GM18519 (cell line): Measurements from ENCODE around the gene ITSN1.
"Not testable (repeated sequence)": the region's sequence is repeated elsewhere in the genome, so short reads cannot be mapped to it uniquely, and the experiment has no call there.

Experiments used
- ATAC-seq: cut with Tn5 transposase; IDR thresholded peaks from one replicate; pipeline ENCODE4 v1.9.1; 2021; ENCODE audit warnings: mild to moderate bottlenecking, moderate library complexity; ENCODE audit not compliant: unreplicated experiment, low FRiP score

The ITSN1 gene

DNA sequence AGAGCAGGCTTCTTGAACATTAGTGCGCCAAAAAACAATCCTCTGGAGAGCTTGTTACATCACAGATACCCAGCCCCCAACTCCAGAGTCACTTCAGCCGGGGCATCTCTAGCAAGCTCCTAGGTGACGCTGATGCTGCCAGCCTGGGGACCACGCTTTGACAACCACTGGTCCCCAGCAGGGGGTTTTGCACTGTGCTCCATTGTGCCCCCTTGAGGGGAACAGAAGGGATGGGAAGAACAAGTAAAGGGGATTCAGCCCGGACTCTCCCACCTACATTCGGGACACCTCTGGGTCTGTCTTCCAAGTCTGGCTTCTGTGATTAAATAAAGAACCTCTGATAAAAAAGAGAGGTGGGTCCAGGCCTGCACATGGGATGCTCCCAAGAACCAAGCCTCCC is 212.9 kb downstream of the ITSN1 start:
- ATAC-seq: no peak

DNA sequence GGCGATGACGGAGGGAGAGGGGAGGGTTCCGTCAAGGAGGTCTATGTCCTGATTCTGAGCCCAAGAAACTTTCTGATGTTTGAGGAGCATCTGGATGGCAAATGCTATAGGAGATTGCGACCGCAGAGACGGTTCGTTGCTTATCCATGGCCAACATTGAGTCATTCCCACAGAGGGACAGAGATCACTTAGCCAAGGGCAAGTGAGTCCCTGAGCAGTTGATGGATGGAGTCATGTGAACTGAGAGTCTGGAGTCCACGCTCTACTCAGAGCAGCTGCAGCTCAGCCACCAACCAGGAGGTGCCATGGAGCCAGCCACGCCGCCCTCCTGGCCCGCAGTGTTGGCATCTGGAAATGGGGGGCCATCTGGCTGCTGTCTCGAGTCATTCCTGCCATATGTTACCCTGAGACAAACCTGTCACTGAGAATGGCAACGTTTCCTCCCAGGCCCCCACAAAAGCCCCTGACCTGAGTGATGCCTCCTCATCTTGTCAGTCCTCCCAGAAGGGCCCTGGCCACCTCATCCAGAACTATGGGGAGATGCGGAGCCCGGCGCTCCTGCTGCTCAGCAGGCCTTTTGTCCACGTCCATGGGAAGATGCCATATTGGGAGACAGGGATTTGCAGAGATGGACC is 214.7 kb downstream of the ITSN1 start:
- ATAC-seq: no peak

DNA sequence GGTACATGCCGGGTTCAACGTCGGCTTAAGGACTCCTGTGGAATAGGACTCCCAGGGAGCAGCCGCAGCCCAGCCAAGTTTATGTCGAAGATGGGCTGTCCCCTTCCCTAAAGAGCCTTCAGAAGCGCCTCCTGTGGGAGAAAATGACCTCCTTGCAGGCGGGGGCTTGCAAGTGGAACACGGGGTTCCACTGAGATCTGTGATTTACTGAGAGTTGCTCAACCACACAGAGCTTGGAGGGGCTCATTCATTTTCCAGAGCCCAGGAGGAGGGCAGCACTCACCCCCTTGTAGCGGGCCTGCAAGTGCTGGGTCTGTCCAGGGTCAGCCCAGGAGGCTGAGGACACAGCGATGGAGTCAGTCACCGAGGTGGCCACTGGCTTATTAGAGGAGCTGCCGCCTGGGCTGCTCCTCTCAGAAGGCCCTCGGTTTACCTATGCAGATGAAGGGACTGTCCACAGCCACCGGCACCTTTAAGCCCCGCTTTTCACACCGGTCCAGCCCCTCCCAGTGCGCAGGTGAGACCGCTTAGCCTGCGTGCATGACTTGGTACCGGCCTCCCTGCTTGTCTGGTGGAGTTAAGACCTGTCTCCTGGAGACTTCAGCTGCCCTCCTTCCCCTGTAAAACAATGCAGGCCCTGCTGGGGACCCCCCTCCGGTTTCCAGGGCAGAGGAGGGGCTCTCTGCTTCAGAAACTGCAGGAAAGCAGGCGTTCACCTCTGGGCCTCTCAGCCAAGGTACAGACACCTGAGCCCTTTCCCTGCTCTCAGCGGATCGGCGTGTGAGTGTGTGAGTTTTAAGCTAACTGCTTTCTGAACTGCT is 215.8 kb downstream of the ITSN1 start:
- ATAC-seq: no peak

DNA sequence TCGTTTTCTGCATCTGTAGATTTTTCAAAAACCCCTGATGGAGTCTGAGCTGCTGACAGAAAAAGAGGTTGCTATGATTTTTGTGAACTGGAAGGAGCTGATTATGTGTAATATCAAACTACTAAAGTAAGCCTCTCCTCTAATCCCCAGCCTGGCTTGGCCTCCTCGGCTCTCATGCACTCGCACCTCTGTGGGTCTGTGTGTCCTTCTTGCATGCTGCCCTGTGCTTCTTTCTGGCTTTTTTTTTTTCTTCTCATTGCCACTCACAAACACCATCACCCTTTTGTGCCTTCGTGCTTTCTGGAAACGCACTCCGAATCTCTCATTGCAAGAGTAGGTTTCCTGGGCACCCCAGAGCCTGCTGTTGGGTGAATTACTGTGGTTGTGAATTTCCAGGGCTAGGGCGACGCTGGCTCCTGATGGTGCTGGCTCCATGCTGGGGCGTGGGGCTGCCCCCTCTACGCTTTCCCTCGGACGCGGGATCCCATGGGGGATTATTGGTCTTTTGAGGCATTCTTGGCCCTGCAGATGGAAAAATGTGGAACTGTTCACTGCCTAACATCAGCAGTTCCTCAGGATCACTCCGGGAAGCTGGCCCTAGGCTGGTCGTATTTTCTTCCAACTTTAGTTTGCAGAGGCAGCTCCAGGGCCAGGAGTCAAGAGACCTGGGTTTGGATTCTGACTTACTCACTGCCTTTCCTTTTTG is 216.5 kb downstream of the ITSN1 start:
- ATAC-seq: no peak

DNA sequence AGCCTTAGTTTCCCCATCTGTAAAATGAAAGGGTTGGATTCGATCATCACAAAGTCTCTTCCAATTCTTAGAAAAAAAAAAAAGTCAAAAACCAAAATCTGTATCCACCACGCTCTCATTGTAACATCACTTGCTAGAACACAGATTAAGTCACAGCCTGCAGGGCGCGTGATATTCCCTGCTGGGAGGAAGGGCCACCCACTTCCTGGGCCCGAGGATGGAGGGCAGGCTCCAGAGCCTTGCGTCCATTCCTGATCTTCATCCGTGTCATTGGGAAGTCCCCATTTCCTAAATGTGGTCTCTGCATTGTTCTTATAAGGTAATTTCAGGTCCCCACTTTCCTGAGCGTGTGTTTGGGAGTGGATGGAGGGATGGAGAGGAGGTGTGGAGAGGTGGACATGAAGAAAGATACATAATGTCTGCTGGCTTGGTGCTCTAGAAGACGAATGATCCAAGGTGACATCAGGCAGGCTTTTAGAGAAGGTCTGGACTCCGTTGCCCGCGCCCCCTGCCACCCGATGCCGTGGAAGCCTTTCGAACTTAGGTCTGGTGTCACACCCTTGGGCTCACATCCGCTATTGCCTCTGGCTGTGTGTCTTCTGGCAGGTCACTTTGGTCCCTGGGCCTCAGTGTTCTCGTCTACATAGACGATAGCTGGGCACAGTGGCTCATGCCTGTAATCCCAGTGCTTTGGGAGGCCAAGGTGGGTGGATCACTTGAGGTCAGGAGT is 217.2 kb downstream of the ITSN1 start:
- no peak for ATAC-seq

DNA sequence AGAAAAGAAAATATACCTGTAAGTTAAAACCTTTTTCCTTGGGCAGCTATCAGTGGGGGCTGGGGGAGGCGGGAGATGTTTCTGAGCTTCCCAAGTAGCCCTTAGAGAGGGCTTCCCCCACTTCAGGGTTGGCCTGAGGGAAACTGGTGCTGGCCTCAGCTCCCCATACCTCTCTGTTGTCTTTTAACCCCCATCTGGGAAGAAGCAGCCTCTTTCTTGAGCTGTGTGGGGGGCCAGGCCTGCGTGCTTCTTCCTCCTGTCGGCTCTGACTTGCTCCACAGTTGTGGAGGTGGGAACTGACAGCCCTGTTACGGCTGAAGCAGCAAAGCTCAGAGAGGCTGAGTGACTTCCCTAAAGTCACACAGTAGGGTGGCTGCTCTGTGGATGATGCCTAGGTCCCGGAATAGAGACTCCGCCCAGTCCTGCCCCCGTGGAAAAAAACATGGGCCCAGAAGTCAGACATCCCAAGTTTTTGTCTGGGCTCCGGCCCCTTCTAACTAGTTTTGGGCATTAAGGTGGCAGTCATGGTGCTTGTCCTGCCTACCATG is 218.1 kb downstream of the ITSN1 start:
- ATAC-seq: no peak

DNA sequence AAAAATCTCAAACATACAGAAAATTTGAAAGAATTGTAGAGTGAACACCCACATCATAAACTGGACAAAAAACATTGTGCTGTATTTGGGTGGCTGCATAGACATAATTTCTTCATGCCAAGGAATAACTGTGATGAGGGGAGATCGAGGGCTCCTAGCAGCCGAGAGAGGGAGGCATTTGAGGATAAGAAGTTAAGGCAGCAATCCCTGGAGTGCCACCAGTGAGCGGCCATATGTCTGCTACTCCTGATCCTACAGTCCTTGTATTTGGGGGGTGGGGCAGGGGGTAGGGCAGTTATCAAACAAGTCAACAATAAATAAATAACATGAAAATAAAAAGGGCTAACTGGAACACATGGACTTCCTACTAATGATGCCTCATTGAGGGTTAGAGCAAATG is 218.8 kb downstream of the ITSN1 start:
- ATAC-seq: no peak

DNA sequence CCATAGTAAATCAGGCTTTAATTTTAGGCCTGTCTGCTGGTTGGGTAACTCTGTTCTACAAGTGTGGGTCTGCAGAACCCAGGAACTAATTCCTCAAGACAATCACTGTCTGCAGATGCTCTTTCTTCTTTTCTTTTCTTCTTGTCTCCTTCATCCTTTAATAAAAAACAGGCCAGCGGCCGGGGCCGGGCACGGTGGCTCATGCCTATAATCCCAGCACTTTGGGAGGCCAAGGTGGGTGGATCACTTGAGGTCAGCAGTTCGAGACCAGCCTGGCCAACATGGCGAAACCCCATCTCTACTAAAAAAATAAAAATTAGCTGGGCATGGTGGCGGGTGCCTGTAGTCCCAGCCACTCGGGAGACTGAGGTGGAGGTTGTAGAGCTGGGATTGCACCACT is 220.9 kb downstream of the ITSN1 start:
- not testable (repeated sequence) for ATAC-seq

DNA sequence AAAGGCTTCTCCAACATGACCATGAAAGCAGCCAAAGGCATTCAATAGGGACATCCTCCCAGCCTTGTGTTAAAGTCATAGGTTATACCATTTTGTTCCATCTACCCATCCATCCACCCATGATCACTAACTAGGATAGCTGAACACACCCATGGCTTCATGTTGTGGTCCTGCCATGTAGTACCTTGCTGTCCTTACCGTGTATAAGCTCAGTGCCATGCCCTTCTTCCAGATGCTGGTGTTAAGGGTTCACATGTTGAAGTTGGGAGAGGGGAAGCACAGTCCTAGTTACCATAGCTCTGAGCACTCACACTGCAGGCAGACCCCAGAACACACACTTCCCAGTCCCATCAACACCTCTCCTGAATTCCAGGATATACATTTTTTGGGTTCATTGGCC is 221.8 kb downstream of the ITSN1 start:
- ATAC-seq: no peak

DNA sequence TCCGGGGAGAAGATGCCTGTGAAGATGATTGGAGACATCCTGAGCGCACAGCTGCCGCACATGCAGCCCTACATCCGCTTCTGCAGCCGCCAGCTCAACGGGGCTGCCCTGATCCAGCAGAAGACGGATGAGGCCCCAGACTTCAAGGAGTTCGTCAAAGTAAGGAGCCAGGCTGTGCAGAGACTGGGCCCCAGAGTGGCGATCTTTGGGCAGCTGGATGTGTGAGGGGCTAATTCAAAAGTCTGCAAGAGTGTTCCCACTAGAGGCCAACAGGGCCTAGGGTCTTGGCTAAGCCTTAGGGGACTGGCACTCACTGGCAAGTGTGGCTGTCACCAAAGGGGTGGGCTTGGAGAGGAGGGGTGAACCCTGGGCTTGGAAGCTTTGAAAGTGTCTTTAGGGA is 222.9 kb downstream of the ITSN1 start:
- no peak for ATAC-seq

DNA sequence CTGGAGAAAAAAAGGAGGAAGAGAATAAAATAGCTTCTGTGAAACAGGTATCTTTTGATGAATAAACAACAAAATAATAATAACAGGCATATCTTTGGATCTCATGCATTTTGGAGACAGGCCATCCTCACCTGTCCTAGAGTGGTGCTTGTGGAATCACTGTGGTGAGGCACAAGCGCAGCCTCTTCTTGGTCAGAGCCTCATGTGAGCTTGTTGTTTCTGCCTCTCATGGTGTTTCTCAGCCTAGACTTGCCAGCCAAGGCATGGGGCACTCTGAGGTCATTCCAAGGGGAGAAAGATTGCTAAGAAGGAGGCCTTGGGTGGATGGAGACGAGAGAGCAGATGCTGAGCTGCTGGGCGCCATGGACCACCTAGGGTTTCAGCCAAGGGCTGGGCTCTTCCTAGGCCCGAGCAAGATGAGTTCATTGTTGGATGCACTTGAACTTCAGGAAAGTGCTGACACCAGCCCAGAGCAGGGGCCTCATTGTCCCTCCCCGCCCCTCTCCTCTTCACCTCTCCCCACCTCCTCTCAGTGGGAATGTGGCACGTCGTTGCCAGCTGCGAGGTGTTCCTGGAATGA is 223.8 kb downstream of the ITSN1 start:
- no peak for ATAC-seq

DNA sequence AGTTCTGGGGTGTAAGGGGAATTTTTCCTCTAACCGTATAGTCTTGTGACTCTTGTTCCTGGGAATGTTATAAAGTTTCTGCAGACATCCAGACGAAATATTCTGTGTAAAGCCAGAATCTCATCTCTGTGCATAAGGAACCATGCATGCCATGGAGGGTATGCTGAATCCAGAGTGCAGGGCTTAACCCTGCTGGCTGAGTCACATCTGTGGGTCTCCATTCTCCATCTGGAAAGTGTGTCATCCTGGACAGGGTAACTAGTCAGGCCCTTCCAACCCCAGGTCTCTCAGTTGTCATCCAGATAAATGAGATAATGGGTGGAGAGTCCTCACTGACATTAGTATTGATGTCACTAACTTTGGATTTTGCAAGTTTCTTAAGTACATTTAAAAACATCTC is 224.5 kb downstream of the ITSN1 start:
- ATAC-seq: no peak

DNA sequence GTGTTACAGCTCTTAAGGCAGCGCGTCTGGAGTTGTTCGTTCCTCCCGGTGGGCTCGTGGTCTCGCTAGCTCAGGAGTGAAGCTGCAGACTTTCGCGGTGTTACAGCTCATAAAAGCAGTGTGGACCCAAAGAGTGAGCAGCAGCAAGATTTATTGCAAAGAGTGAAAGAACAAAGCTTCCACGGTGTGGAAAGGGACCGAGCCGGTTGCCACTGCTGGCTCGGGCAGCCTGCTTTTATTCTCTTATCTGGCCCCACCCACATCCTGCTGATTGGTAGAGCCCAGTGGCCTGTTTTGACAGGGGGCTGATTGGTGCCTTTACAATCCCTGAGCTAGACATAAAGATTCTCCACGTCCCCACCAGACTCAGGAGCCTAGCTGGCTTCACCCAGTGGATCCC is 225.6 kb downstream of the ITSN1 start:
- not testable (repeated sequence) for ATAC-seq

DNA sequence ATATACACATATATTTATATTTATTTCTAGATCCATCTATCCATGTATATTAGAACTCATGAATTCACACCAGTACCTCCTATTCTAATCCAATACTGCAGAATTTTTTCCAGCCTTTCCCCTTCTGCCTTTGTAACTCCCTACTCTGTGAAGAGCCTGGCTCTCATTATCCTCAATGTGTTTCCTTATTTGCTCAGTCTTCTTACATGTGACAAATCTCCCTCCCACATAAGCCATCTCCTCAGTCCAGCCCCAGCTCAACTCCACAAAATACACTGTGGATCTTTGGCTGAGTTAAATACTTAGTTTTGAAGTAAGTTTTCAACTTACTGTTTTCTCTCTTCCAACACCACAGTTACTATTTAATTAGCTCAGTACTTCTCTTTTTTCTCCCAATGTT is 227.6 kb downstream of the ITSN1 start:
- no peak for ATAC-seq

DNA sequence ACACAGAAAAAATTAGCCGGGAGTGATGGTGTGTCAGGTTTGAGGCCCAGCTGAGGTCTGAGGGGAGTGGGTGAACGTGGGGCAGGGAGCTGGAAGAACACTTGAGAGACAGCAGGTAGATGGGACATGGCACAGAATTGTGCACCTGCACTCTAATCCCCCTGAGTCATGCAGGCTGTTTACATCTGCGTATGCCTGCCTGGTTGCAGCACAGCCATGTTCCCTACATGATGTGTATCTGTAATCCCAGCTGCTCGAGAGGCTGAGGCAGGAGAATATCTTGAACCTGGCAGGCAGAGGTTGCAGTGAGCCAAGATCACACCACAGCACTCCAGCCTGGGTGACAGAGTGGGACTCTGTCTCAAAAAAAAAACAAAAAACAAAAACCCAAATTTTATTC is 228.5 kb downstream of the ITSN1 start:
- ATAC-seq: no peak

DNA sequence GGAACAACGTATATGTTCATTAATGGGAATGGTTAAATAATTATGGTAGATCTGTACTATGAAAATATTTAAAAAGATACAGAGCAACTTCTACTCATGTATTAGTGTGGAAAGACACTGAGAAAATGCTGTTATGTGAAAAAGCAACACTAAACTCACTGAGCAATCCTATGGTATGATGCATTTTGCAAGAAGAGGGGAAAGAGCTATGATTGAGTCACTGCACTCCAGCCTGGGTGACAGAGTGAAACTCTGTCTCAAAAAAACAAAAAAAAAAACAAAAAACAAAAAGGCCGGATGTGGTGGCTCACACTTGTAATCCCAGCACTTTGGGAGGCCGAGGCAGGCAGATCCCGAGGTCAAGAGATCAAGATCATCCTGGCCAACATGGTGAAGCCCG is 228.9 kb downstream of the ITSN1 start:
- ATAC-seq: no peak

DNA sequence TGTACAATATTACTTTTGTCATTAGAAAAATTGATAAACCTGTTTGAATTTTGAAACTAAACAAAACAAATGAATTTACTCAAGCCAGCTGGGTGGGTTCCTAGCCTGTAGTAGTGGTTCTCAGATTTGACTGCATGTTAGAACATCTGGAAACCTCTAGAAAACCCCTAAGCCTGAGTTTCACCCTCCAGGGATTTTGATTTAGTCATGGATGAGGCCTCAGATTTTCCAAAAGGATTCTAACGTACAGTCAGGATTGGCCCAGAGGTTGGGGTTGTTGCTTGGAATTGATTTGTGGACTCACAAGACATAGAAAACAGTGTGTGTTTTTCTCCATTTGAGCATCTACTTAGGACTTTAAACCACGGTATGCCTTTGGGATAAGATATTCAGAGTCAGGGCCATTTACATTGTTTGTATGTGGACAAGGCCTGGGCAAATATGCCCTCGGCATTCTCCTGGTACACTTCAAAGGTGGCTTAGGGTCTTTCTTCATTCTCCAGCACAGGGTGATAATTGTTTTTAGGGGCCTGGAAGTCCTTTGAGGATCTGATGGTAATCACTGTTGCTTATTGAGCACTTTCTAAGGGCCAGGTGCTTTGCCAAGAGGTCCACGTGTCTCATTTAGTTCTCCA is 230.7 kb downstream of the ITSN1 start:
- ATAC-seq: no peak

DNA sequence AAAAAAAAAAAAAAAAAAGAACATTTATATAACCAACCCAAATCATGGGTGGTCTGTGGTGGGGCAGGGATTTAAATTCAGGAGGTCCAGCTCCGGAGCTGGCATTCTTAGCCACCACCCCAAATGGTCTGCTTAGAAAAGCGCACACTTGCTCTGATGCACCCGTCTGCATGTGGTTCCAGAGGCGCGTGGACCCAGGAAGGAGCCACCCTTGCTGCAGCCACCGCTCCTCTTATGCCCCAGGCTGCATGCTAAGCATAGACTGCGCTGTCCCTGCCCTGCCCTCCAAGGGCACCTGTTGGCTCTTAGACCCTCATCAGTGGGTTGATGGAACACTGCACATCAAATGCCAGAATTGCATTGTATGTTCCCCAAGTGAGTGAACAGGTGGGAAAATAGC is 231.9 kb downstream of the ITSN1 start:
- ATAC-seq: no peak

DNA sequence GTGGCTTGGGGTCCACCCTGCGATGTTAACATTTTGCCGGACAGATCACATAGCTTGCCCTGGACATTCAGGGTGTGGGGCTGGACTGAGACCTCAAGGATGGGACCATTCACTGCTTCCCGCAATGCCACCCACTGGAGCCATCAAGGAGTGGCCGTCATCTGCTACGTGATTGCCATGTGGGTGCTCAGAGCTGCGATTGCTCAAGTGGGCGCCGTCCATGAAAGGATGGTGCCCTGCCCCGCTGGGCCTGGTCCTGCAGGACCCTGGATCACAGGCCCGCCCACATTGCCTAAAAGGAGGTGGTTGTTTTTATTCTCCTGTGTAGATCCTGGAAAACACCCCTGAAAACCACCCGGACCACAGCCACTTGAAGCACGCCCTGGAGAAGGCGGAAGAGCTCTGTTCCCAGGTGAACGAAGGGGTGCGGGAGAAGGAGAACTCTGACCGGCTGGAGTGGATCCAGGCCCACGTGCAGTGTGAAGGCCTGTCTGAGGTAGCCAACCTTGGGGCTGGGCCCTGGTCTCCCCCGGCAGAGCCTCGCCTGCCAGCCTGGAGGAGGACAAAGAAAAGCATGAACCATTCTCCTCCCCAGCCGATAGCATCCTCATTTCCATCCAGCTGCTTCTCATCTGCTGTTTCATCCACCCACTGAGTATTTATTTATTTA is 232.9 kb downstream of the ITSN1 start:
- ATAC-seq: no peak
